Mucosa of descending colon (tissue), 3 donors: ENCODE results near the gene SFXN5. TPM values are rescaled to one million over a fixed set of nuclear protein-coding genes. Genes with fewer than 3 reads are reported as not detected.
"Not testable (repeated sequence)": the region's sequence is repeated elsewhere in the genome, so short reads cannot be mapped to it uniquely, and the experiment has no call there.

ENCODE experiments used
- ATAC-seq: fragments of 200-7000 bp; cut with Tn5 transposase; one replicate; pipeline ENCODE4 v1.9.1; 2020; ENCODE audit warnings: mild to moderate bottlenecking, moderate library complexity
- DNase-seq, 3 donors: peaks; one replicate each; pipeline ENCODE4 v3.0.0-alpha.2; 2020
- H3K36me3 ChIP-seq: fragments of 200-600 bp; one replicate; pipeline ENCODE4 v1.8.0; 2021; ENCODE audit warnings: low read depth, mild to moderate bottlenecking
- H3K4me1 ChIP-seq: fragments of 200-600 bp; one replicate; pipeline ENCODE4 v1.8.0; 2021; ENCODE audit warnings: low read depth, mild to moderate bottlenecking
- H3K4me3 ChIP-seq: fragments of 200-600 bp; one replicate; pipeline ENCODE4 v1.8.0; 2021; ENCODE audit warnings: mild to moderate bottlenecking
- H3K9me3 ChIP-seq: fragments of 200-600 bp; one replicate; pipeline ENCODE4 v1.8.0; 2021; ENCODE audit warnings: mild to moderate bottlenecking
- intact Hi-C, 2 donors: fragments of 100-400 bp; cut with DNase I in 1 of 2; cut with micrococcal nuclease in 1 of 2; formaldehyde crosslinking; loops; one replicate each; pipeline versions ENCODE4 v1.11.0 to v1.11.1; 2022; cut with DNase I, micrococcal nuclease
- total RNA-seq, 3 donors: library from RNA; stranded (reverse); fragmentation: NEBNext Ultra II Directional in 2 of 3; extraction: Animal tissue kit (Norgen Biotek cat#: 25700) in 2 of 3; gene quantifications; one replicate each; pipeline versions ENCODE4 v1.2.1 to v1.2.4, GENCODE V29; 2021 to 2023
- TF ChIP-seq, protein P1 (sequence below): fragments of 200-600 bp; IDR thresholded peaks from one replicate; pipeline ENCODE4 v1.8.0; 2022; ENCODE audit warnings: antibody characterized with exemption, mild to moderate bottlenecking
- donor health status: DM: no; HTN: no; CAD: no; lungs with moderate emphysema.
- donor health status: DM: no; HTN: no; CAD: no.
- donor health status: DM: no; HTN: yes; CAD: no.

SFXN5 gene
- total RNA-seq, 3 donors from 2014 or later: 22.2 to 30.9 (median 27.5) TPM

DNA sequence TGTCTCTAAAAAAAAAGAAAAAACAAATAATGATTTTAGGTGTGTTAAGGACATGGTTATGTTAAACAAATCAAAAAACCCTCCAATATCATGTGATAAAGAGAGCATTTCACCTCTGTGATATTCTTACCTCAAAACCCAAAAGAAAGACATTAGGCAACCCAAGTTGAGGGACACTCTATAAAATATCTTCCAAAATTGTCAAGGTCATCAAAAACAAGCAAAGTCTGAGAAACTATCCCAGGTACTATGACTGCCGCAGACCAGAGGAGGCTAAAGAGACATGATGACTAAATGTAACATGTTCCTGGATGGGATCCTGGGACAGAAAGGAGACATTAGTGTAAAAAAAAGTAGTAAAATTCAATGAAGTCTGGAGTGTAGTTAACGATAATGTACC lies 4.5 kb downstream of the SFXN5 start:
- no peak for ATAC-seq
- intact Hi-C loops: no loop called here
- no peaks in the 10 kb centered on the region for H3K9me3 ChIP-seq
- no peak for DNase-seq
- no peak overlapping the region for H3K4me3 ChIP-seq
- no peaks in the 10 kb centered on the region for H3K36me3 ChIP-seq
- H3K4me1 ChIP-seq: peaks cover 22% of the 10 kb centered on the region
- TF ChIP-seq, protein P1, sequence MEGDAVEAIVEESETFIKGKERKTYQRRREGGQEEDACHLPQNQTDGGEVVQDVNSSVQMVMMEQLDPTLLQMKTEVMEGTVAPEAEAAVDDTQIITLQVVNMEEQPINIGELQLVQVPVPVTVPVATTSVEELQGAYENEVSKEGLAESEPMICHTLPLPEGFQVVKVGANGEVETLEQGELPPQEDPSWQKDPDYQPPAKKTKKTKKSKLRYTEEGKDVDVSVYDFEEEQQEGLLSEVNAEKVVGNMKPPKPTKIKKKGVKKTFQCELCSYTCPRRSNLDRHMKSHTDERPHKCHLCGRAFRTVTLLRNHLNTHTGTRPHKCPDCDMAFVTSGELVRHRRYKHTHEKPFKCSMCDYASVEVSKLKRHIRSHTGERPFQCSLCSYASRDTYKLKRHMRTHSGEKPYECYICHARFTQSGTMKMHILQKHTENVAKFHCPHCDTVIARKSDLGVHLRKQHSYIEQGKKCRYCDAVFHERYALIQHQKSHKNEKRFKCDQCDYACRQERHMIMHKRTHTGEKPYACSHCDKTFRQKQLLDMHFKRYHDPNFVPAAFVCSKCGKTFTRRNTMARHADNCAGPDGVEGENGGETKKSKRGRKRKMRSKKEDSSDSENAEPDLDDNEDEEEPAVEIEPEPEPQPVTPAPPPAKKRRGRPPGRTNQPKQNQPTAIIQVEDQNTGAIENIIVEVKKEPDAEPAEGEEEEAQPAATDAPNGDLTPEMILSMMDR: no peak

DNA sequence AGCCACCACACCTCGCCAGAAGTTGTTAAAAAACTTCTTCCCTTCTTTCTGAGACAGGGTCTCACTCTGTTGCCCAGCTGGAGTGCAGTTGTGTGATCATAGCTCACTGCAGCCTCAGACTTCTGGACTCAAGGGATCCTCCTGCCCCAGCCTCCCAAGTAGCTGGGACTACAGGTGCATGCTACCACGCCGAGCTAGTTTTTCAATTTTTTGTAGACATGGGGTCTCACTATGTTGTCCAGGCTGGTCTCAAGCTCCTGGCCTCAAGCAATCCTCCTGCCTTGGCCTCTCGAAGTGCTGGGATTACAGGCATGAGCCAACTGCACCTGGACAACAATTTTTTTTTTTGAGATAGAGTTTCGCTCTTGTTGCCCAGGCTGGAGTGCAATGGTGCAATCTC lies 6.4 kb downstream of the SFXN5 start:
- DNase-seq, H3K9me3 ChIP-seq, intact Hi-C loops, H3K4me3 ChIP-seq, ATAC-seq, H3K36me3 ChIP-seq: not testable (repeated sequence)
- H3K4me1 ChIP-seq: peaks cover 17% of the 10 kb centered on the region

DNA sequence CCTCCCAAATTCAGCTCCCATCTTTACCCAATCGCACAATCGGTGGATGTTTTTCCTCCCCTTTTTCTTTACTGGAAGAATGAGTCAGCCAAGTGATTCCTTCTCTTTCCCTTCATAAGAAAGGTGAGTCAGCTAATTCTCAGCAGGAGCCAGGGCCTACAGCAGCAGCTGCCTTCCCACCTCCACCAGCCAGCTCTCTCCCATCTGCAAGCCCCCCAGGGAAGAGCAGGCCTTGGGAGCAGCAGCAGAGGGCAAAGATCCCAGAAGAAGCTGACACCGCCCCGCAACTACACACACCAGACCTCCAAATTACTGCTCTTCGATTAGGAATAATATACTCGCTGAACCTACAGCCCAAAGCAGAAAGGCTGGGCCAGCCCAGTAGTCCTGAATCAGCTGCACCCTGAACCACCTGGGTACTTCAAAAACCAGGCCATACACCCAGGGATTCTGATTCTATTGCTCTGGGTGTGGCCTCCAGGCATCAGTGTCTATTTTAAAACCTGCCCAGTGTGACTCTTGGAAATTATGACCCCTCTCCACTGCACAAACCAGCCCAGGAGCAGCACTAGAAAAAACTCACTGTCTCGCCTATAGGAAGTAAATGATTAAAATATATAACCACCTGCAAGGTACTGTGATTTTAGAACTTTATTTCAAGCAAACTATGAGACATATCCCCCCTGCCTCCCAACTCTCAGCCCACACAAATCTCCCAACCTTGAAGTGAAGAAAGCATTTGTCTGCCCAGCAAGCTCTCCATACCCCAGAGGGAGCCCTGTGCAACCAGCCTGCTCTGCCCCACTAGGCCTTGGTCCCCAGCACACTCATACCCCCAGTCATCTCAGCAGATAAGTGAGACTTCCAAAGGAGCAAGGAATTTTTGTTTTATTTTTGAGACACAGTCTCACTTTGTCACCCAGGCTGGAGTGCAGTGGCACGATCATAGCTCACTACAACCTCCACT lies 7.3 kb downstream of the SFXN5 start:
- intact Hi-C loops: no loop called here
- no peaks in the 10 kb centered on the region for H3K9me3 ChIP-seq
- peak; percentile 84 for ATAC-seq
- H3K36me3 ChIP-seq: no peaks in the 10 kb centered on the region
- no peak for DNase-seq
- no peak overlapping the region for H3K4me3 ChIP-seq
- peaks cover 9% of the 10 kb centered on the region for H3K4me1 ChIP-seq
- TF ChIP-seq, protein P1: no peak

DNA sequence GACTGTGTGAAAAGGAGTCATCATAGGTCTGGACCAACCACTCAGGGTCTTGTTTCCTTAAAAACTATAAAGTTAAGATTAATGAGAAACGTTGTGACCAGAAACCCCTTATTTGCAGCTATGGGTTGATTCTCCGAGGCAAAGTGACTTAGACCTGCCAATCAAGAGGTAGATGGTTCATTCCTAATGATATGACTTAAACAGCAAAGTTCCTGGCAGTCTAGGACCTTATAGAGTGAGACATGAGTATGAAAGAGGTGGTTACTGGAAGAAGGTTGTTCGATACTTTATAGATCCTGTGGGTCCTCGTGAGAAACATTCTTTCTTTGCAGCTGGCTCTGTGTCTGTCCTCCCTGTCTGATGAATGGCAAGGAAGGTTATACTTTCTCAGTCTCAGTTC lies 8.0 kb downstream of the SFXN5 start:
- H3K9me3 ChIP-seq: no peaks in the 10 kb centered on the region
- H3K4me1 ChIP-seq: peaks cover 9% of the 10 kb centered on the region
- no peaks in the 10 kb centered on the region for H3K36me3 ChIP-seq
- ATAC-seq (no peak), DNase-seq (no peak)
- intact Hi-C loops: no loop called here
- TF ChIP-seq, protein P1: no peak
- H3K4me3 ChIP-seq: no peak overlapping the region

DNA sequence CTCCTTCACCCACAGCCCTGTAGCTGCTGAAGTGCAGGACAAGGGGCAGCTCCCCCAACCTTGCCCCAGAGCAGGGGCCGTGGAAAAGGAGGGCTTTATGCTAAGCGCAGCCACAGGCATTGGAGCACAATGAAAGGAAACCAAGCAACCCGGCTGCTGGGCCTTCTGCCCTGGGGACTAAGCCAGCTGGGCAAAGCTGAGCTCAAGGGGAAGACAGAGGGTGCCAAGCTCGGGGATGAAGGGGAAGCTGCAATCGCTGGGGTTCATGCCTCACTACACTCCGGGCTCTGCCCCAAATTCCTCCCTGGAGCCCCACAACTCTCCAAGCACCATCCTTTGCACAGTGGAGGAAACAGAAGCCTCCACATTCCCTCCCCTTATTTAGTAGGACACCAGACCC lies 12.4 kb downstream of the SFXN5 start:
- DNase-seq (no peak), ATAC-seq (no peak)
- H3K36me3 ChIP-seq: no peaks in the 10 kb centered on the region
- H3K4me1 ChIP-seq: peaks cover 5% of the 10 kb centered on the region
- intact Hi-C loops: no loop called here
- no peak overlapping the region for H3K4me3 ChIP-seq
- TF ChIP-seq, protein P1: no peak
- peaks cover 9% of the 10 kb centered on the region for H3K9me3 ChIP-seq

DNA sequence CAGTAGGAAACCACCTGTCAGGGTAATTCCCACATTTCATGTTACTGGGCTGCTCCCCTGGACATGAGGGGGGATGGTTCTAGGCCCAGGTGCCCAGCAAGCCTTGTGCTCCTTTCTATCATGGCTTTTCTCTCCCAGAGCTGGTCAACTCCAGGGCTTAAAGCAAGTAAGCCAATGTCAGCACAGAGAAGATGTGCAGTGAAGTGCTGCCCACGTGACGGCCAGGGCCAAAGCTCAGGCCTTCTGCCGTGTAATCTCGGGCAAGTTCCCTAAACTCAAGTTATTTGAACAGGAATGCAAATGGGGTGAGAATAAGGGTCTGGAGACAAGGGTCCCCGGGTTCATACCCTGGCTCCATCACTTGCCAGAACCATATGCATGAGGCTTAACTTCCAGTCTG lies 16.5 kb downstream of the SFXN5 start:
- Histone ChIP-seq H3K4me1 (no peaks in the 10 kb centered on the region), H3K36me3 (no peaks in the 10 kb centered on the region), H3K4me3 (no peak overlapping the region), H3K9me3 (peaks cover 9% of the 10 kb centered on the region)
- no peak for DNase-seq
- TF ChIP-seq, protein P1: no peak
- no peak for ATAC-seq
- intact Hi-C loops: no loop called here
